Kidney (tissue), 14 donors: ENCODE measurements around the gene SSR4. TPM values are rescaled to one million over a fixed set of nuclear protein-coding genes. Genes with fewer than 3 reads are reported as not detected.

Experiments
- DNase-seq, 5 donors: peaks; one replicate each; pipeline ENCODE4 v3.0.0-alpha.2; 2013 to 2020
- FAIRE-seq: peaks from 2 replicates; lab custom pipeline; 2012; peaks lifted over from hg19 to GRCh38; lab: Jason Lieb, UNC
- H3K27ac ChIP-seq, 2 donors: one replicate each; pipeline ENCODE4 v1.7.0; 2013; ENCODE audit warnings: low read depth in 2 of 2, low read length in 2 of 2, inconsistent platforms in 1 of 2
- H3K27me3 ChIP-seq: one replicate; pipeline ENCODE4 v1.7.1; 2013; ENCODE audit warnings: low read length, inconsistent platforms; ENCODE audit not compliant: control insufficient read depth, insufficient read depth
- H3K36me3 ChIP-seq, 3 donors: one replicate each; pipeline versions ENCODE4 v1.7.0 to v1.7.1; 2013; ENCODE audit warnings: low read length in 3 of 3, control low read depth in 1 of 3, inconsistent platforms in 1 of 3; ENCODE audit not compliant: insufficient read depth in 3 of 3, control insufficient read depth in 2 of 3
- H3K4me1 ChIP-seq, 3 donors: one replicate each; pipeline versions ENCODE4 v1.7.0 to v1.7.1; 2013; ENCODE audit warnings: low read length in 3 of 3, inconsistent platforms in 1 of 3, low read depth in 1 of 3; ENCODE audit not compliant: control insufficient read depth in 2 of 3, insufficient read depth in 2 of 3
- H3K4me3 ChIP-seq, 3 donors: one replicate each; pipeline versions ENCODE4 v1.7.0 to v1.8.1; 2013; ENCODE audit warnings: low read length in 3 of 3, control low read depth in 1 of 3, inconsistent platforms in 1 of 3
- H3K9ac ChIP-seq, 3 donors: one replicate each; pipeline versions ENCODE4 v1.7.0 to v1.7.1; 2013; ENCODE audit warnings: low read length in 3 of 3, control low read depth in 1 of 3, inconsistent platforms in 1 of 3
- H3K9me3 ChIP-seq, 3 donors: one replicate each; pipeline versions ENCODE4 v1.7.0 to v1.7.1; 2013; ENCODE audit warnings: low read length in 3 of 3, control low read depth in 1 of 3, inconsistent platforms in 1 of 3; ENCODE audit not compliant: control insufficient read depth in 2 of 3, insufficient read depth in 1 of 3
- intact Hi-C: fragments of 100-400 bp; cut with DNase I; formaldehyde crosslinking; loops from one replicate; pipeline ENCODE4 v1.11.1; 2022
- polyA plus RNA-seq: library from polyadenylated mRNA; stranded (reverse); fragments of 350-450 nt; fragmentation: Illumina TruSeq; extraction: RNeasy Lipid Tissue Mini Kit (QIAGEN cat#74804); gene quantifications from one replicate; pipeline ENCODE4 v1.2.3, GENCODE V29; 2014; ENCODE audit warnings: low read depth, low replicate concordance; ENCODE audit not compliant: insufficient read depth
- total RNA-seq: library from RNA; stranded (reverse); fragmentation: NEBNext Ultra II Directional; extraction: Animal tissue kit (Norgen Biotek cat#: 25700); gene quantifications from one replicate; pipeline ENCODE4 v1.2.1, GENCODE V29; 2021
- TF ChIP-seq, protein P1 (sequence below): IDR thresholded peaks from 3 replicates; pipeline ENCODE4 v1.5.1; 2012; ENCODE audit warnings: mild to moderate bottlenecking, moderate library complexity, borderline replicate concordance; ENCODE audit not compliant: insufficient read depth; ENCODE audit errors: extremely low read depth
- donor health status: control.
- donor health status: control.
- donor health status: control.
- donor health status: control.
- donor health status: control.
- donor health status: DM: yes; HTN: yes; CAD: no.
- donor health status: Normal renal cell carcinoma (clear cell type).

The SSR4 gene
- total and polyA plus RNA-seq, 2 donors from 2014 or later: 226 to 473 TPM

DNA sequence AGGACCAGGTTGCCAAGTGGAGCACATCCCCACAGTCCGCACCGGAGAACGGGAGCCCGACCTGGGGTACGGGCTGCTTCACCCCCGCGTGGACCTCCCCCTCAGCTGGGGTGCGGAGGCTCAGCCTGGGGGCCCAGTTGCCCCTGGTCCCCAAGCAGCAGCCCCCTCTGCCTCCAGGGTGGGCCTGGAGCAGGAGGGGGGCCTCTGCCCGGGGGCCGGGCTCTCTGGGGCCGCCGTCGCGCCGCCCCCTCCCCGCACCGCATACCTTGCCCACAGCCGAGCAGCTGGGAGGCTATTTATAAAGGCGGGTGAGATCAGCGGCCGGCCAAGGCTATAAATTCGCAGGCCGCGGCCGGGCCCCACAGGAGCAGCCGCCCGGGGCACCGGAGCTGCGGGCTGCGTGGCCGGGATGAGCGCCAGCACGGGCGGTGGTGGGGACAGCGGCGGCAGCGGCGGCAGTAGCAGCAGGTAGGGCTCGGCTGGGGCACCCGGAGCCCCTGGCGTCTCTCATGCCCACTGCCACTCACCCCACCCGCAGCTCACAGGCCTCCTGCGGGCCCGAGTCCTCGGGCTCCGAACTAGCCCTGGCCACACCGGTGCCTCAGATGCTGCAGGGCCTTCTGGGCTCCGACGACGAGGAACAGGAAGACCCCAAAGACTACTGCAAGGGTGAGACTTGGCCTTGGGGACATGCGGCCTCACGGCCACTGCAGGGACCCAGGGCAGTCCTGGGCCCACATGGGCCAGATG, 13.6 kb upstream of the SSR4 start, which contains the start of gene SRPK3:
SRPK3 (plus strand) TSS at position 364 of the 750 bp plus-strand sequence; CDS start at position 410, 46 bp downstream.
- H3K4me3 ChIP-seq: no peak within 1 kb of the TSS
- H3K4me1 ChIP-seq: no peaks in the 10 kb centered on the region
- H3K9ac ChIP-seq: no peak within 1 kb of the TSS
- FAIRE-seq (no peak), DNase-seq (peak in 4 of 5 donors; percentile 52 to 78 (median 64))
- intact Hi-C loops: no loop called here
- TF ChIP-seq, protein P1, sequence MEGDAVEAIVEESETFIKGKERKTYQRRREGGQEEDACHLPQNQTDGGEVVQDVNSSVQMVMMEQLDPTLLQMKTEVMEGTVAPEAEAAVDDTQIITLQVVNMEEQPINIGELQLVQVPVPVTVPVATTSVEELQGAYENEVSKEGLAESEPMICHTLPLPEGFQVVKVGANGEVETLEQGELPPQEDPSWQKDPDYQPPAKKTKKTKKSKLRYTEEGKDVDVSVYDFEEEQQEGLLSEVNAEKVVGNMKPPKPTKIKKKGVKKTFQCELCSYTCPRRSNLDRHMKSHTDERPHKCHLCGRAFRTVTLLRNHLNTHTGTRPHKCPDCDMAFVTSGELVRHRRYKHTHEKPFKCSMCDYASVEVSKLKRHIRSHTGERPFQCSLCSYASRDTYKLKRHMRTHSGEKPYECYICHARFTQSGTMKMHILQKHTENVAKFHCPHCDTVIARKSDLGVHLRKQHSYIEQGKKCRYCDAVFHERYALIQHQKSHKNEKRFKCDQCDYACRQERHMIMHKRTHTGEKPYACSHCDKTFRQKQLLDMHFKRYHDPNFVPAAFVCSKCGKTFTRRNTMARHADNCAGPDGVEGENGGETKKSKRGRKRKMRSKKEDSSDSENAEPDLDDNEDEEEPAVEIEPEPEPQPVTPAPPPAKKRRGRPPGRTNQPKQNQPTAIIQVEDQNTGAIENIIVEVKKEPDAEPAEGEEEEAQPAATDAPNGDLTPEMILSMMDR: no peak
- H3K9me3 ChIP-seq: no peaks in the 10 kb centered on the region
- no peaks in the 10 kb centered on the region for H3K27me3 ChIP-seq
- H3K27ac ChIP-seq: no peak within 1 kb of the TSS
- H3K36me3 ChIP-seq: no peaks in the 10 kb centered on the region

DNA sequence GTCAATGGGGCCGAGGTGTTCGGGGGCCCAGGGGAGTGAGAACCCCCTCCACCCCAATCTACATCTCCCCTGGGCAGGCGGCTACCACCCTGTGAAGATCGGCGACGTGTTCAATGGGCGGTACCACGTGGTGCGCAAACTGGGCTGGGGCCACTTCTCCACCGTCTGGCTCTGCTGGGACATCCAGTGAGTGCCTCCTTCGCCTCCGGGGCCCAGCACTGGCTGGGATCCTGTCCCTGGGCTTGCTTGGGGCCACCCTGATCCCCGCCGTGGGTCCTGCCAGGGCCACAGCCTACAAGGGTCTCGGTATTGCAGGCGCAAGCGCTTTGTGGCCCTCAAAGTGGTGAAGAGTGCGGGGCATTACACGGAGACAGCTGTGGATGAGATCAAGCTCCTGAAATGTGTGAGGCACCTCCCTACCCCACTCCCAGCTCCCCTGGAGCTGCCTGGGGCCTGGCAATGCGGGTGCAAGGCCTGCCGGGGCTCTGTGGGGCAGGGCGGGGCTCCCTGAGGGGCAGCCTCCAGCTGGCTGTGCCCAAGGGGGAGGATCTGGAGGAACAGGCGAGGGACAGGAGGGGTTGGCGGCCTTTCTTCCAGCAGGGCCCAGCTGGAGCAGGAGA, 12.9 kb upstream of the SSR4 start:
- H3K4me1 ChIP-seq: no peaks in the 10 kb centered on the region
- TF ChIP-seq, protein P1: no peak
- H3K4me3 ChIP-seq: no peak overlapping the region
- no peak overlapping the region for H3K9ac ChIP-seq
- no peaks in the 10 kb centered on the region for H3K9me3 ChIP-seq
- no peak overlapping the region for H3K27ac ChIP-seq
- DNase-seq (no peak), FAIRE-seq (no peak)
- intact Hi-C loops: no loop called here
- H3K27me3 ChIP-seq: no peaks in the 10 kb centered on the region
- no peaks in the 10 kb centered on the region for H3K36me3 ChIP-seq

DNA sequence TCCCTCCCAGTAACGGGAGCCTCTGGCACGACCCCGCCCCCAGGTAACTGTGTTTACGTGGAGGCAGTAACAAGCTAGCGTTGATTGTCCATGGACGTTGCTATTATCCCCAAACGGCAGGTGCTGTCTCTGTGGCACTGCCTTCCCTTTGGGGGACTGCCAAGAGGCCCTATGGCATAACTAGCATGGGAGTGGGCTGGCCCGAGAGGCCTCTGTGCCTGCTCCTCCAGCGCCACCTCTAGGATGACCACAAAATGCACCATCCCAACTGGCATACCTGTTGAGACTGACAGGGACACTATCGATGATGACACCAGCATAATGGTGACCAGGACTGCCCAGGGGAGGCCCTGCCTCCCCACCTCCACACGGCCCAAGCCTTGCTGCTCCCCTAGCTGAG, 12.2 kb upstream of the SSR4 start:
- TF ChIP-seq, protein P1: no peak
- DNase-seq: no peak
- H3K27ac ChIP-seq: no peak overlapping the region
- H3K4me1 ChIP-seq: no peaks in the 10 kb centered on the region
- no peaks in the 10 kb centered on the region for H3K9me3 ChIP-seq
- H3K4me3 ChIP-seq: no peak overlapping the region
- H3K27me3 ChIP-seq: no peaks in the 10 kb centered on the region
- no peak for FAIRE-seq
- no peaks in the 10 kb centered on the region for H3K36me3 ChIP-seq
- intact Hi-C loops: no loop called here
- H3K9ac ChIP-seq: no peak overlapping the region
